Dermis microvascular lymphatic vessel endothelial cell (primary cell): Measurements from ENCODE around the gene SAMD11. TPM values are rescaled to one million over a fixed set of nuclear protein-coding genes. Genes with fewer than 3 reads are reported as not detected.
"Not testable (repeated sequence)": the region's sequence is repeated elsewhere in the genome, so short reads cannot be mapped to it uniquely, and the experiment has no call there.

ENCODE experiments used
- DNase-seq, 2 donors: peaks; one replicate each; pipeline versions ENCODE4 v3.0.0 to v3.0.0-alpha.2; 2010; ENCODE audit warnings: low read depth in 2 of 2
- total RNA-seq: library from RNA; depleted of rRNA; stranded (reverse); fragments of >200 nt; gene quantifications from 2 replicates; pipeline ENCODE4 v1.2.1, GENCODE V29; 2014

Gene SAMD11
- total RNA-seq, 1 donor from 2014 or later: under 0.01 TPM

- DNase-seq: no peak
Observed at GRCh38 chr1:974687-975328, 51.1 kb downstream of the SAMD11 start.

- DNase-seq: no peak
Observed at GRCh38 chr1:975365-975764, 51.6 kb downstream of the SAMD11 start.

GRCh38 chr1:975896-976683 is 52.4 kb downstream of the SAMD11 start:
- DNase-seq: peak in 1 of 2 donors; percentile 39

- not testable (repeated sequence) for DNase-seq
Observed at GRCh38 chr1:976791-977190, 53.1 kb downstream of the SAMD11 start.

- no peak for DNase-seq
Observed at GRCh38 chr1:978069-978834, 54.5 kb downstream of the SAMD11 start.

- DNase-seq: no peak
Observed at GRCh38 chr1:978835-979743, 55.4 kb downstream of the SAMD11 start.

GRCh38 chr1:979744-980072 is 56.0 kb downstream of the SAMD11 start:
- no peak for DNase-seq

- no peak for DNase-seq
Observed at GRCh38 chr1:980137-980571, 56.4 kb downstream of the SAMD11 start.

GRCh38 chr1:980602-981395 is 57.1 kb downstream of the SAMD11 start:
- no peak for DNase-seq

GRCh38 chr1:981491-981954 is 57.8 kb downstream of the SAMD11 start:
- DNase-seq: no peak

- no peak for DNase-seq
Observed at GRCh38 chr1:981955-982558, 58.3 kb downstream of the SAMD11 start, which contains the start of gene PERM1. Gene PERM1, minus strand, starts transcription at chr1:982093. Its CDS starts 1,064 bp downstream, at chr1:981029.

- DNase-seq: no peak
Observed at GRCh38 chr1:982765-983436, 59.2 kb downstream of the SAMD11 start.

GRCh38 chr1:983798-984475 is 60.2 kb downstream of the SAMD11 start:
- DNase-seq: peak in 1 of 2 donors; percentile 33

- DNase-seq: no peak
Observed at GRCh38 chr1:984476-984814, 60.7 kb downstream of the SAMD11 start.

- no peak for DNase-seq
Observed at GRCh38 chr1:985126-985525, 61.4 kb downstream of the SAMD11 start.

- DNase-seq: not testable (repeated sequence)
Observed at GRCh38 chr1:988061-988460, 64.3 kb downstream of the SAMD11 start.

- DNase-seq: not testable (repeated sequence)
Observed at GRCh38 chr1:991275-991674, 67.6 kb downstream of the SAMD11 start.

- no peak for DNase-seq
Observed at GRCh38 chr1:991895-992294, 68.2 kb downstream of the SAMD11 start.

GRCh38 chr1:992362-992761 is 68.6 kb downstream of the SAMD11 start:
- no peak for DNase-seq
